ENCODE data around the gene PLEKHM3. TPM values are rescaled to one million over a fixed set of nuclear protein-coding genes. Genes with fewer than 3 reads are reported as not detected.

Gene PLEKHM3
- total RNA-seq, 1 experiment from 2014 or later, result 6.5 TPM

- no peak overlapping the region for H3K27ac ChIP-seq (ENCODE audit: low read depth, low read length, poor library complexity, severe bottlenecking)
- H3K4me3 ChIP-seq (ENCODE audit: low read depth, low read length, poor library complexity, severe bottlenecking), result no peak overlapping the region
- H3K27me3 ChIP-seq (replicated peaks; ENCODE audit: insufficient read depth, low read depth, low read length, poor library complexity), result no peaks in the 10 kb centered on the region
- TF ChIP-seq CTCF (conservative IDR thresholded peaks at IDR 0.05; ENCODE audit: low read depth, low read length) (no peak), EZH2 (IDR thresholded peaks at IDR 0.05; ENCODE audit: borderline replicate concordance, low read depth, low read length, poor library complexity, severe bottlenecking) (no peak)
- no peaks in the 10 kb centered on the region for H3K4me1 ChIP-seq (ENCODE audit: insufficient read depth, low read length, poor library complexity, severe bottlenecking)
- intact Hi-C loops (cut with micrococcal nuclease; ENCODE audit: unreplicated experiment), result no loop called here
- POLR2A ChIA-PET (ENCODE audit: low non-redundant PET), result no interaction called here
- BruUV-seq (replicated peaks), result no TSS peak
- H3K36me3 ChIP-seq (ENCODE audit: insufficient read depth, low read length, poor library complexity, severe bottlenecking), result no peaks in the 10 kb centered on the region
- CTCF ChIA-PET, result no interaction called here
- DNase-seq (ENCODE audit: low spot score), result no peak
- H3K9me3 ChIP-seq (ENCODE audit: low read depth, low read length, poor library complexity, severe bottlenecking), result no peaks in the 10 kb centered on the region
Observed at GRCh38 chr2:207844648-207845047, 180.7 kb downstream of the PLEKHM3 start.

- ChIA-PET CTCF (no interaction called here), POLR2A (ENCODE audit: low non-redundant PET) (no interaction called here)
- Histone ChIP-seq H3K9me3 (ENCODE audit: low read depth, low read length, poor library complexity, severe bottlenecking) (no peaks in the 10 kb centered on the region), H3K4me3 (ENCODE audit: low read depth, low read length, poor library complexity, severe bottlenecking) (no peak overlapping the region), H3K4me1 (ENCODE audit: insufficient read depth, low read length, poor library complexity, severe bottlenecking) (no peaks in the 10 kb centered on the region), H3K27ac (ENCODE audit: low read depth, low read length, poor library complexity, severe bottlenecking) (no peak overlapping the region), H3K27me3 (replicated peaks; ENCODE audit: insufficient read depth, low read depth, low read length, poor library complexity) (no peaks in the 10 kb centered on the region), H3K36me3 (ENCODE audit: insufficient read depth, low read length, poor library complexity, severe bottlenecking) (no peaks in the 10 kb centered on the region)
- BruUV-seq (replicated peaks), result no TSS peak
- TF ChIP-seq EZH2 (IDR thresholded peaks at IDR 0.05; ENCODE audit: borderline replicate concordance, low read depth, low read length, poor library complexity, severe bottlenecking), result no peak
- TF ChIP-seq CTCF (conservative IDR thresholded peaks at IDR 0.05; ENCODE audit: low read depth, low read length), result no peak
- intact Hi-C loops (cut with micrococcal nuclease; ENCODE audit: unreplicated experiment), result no loop called here
- no peak for DNase-seq (ENCODE audit: low spot score)
Observed at GRCh38 chr2:207840101-207840500, 185.2 kb downstream of the PLEKHM3 start.

- POLR2A ChIA-PET (ENCODE audit: low non-redundant PET), result no interaction called here
- no TSS peak for BruUV-seq (replicated peaks)
- CTCF ChIA-PET, result no interaction called here
Observed at GRCh38 chr2:207839575-207839974, 185.8 kb downstream of the PLEKHM3 start.

More at GRCh38 chr2:207839575-207839974, 185.8 kb downstream of the PLEKHM3 start:
- no peak overlapping the region for H3K4me3 ChIP-seq (ENCODE audit: low read depth, low read length, poor library complexity, severe bottlenecking)
- H3K27me3 ChIP-seq (replicated peaks; ENCODE audit: insufficient read depth, low read depth, low read length, poor library complexity), result no peaks in the 10 kb centered on the region
- no peaks in the 10 kb centered on the region for H3K4me1 ChIP-seq (ENCODE audit: insufficient read depth, low read length, poor library complexity, severe bottlenecking)
- no peaks in the 10 kb centered on the region for H3K9me3 ChIP-seq (ENCODE audit: low read depth, low read length, poor library complexity, severe bottlenecking)
- H3K36me3 ChIP-seq (ENCODE audit: insufficient read depth, low read length, poor library complexity, severe bottlenecking), result no peaks in the 10 kb centered on the region
- DNase-seq (ENCODE audit: low spot score), result no peak
- no peak overlapping the region for H3K27ac ChIP-seq (ENCODE audit: low read depth, low read length, poor library complexity, severe bottlenecking)
- intact Hi-C loops (cut with micrococcal nuclease; ENCODE audit: unreplicated experiment), result no loop called here
- TF ChIP-seq CTCF (conservative IDR thresholded peaks at IDR 0.05; ENCODE audit: low read depth, low read length) (no peak), EZH2 (IDR thresholded peaks at IDR 0.05; ENCODE audit: borderline replicate concordance, low read depth, low read length, poor library complexity, severe bottlenecking) (no peak)

Measured in A673 (cell line).